Dermis microvascular lymphatic vessel endothelial cell (primary cell): Measurements from ENCODE around the gene CEP350. TPM values are rescaled to one million over a fixed set of nuclear protein-coding genes. Genes with fewer than 3 reads are reported as not detected.

Source experiments
- DNase-seq, 2 donors: peaks; one replicate each; pipeline versions ENCODE4 v3.0.0 to v3.0.0-alpha.2; 2010; ENCODE audit warnings: low read depth in 2 of 2
- total RNA-seq: library from RNA; depleted of rRNA; stranded (reverse); fragments of >200 nt; gene quantifications from 2 replicates; pipeline ENCODE4 v1.2.1, GENCODE V29; 2014

The CEP350 gene
- total RNA-seq, 1 donor from 2014 or later: 41.5 TPM

- DNase-seq: no peak
Measured at GRCh38 chr1:180053594-180054567, 99.3 kb downstream of the CEP350 start.

- DNase-seq: no peak
Measured at GRCh38 chr1:180057883-180058396, 103.3 kb downstream of the CEP350 start.

- DNase-seq: no peak
Measured at GRCh38 chr1:180061019-180061418, 106.4 kb downstream of the CEP350 start.

- no peak for DNase-seq
Measured at GRCh38 chr1:180062452-180062971, 107.9 kb downstream of the CEP350 start.

GRCh38 chr1:180065408-180065807, 110.8 kb downstream of the CEP350 start:
- no peak for DNase-seq

GRCh38 chr1:180066150-180066549, 111.5 kb downstream of the CEP350 start:
- DNase-seq: no peak

GRCh38 chr1:180070286-180070685, 115.7 kb downstream of the CEP350 start:
- DNase-seq: no peak

- no peak for DNase-seq
Measured at GRCh38 chr1:180071759-180072158, 117.1 kb downstream of the CEP350 start.

GRCh38 chr1:180080439-180080838, 125.8 kb downstream of the CEP350 start:
- peak; percentile 1 to 22 for DNase-seq

- no peak for DNase-seq
Measured at GRCh38 chr1:180081474-180081873, 126.9 kb downstream of the CEP350 start.

GRCh38 chr1:180083164-180083563, 128.6 kb downstream of the CEP350 start:
- no peak for DNase-seq

GRCh38 chr1:180084867-180085266, 130.3 kb downstream of the CEP350 start:
- DNase-seq: no peak

- no peak for DNase-seq
Measured at GRCh38 chr1:180085331-180085730, 130.7 kb downstream of the CEP350 start.

GRCh38 chr1:180092931-180093650, 138.5 kb downstream of the CEP350 start:
- DNase-seq: peak in 1 of 2 donors; percentile 32

GRCh38 chr1:180094705-180095295, 140.2 kb downstream of the CEP350 start:
- DNase-seq: no peak

- DNase-seq: no peak
Measured at GRCh38 chr1:180096584-180097325, 142.1 kb downstream of the CEP350 start.

GRCh38 chr1:180097326-180097605, 142.7 kb downstream of the CEP350 start:
- DNase-seq: no peak

GRCh38 chr1:180101411-180101810, 146.8 kb downstream of the CEP350 start:
- no peak for DNase-seq

GRCh38 chr1:180103819-180104218, 149.2 kb downstream of the CEP350 start:
- DNase-seq: no peak

GRCh38 chr1:180112091-180112490, 157.5 kb downstream of the CEP350 start:
- DNase-seq: no peak

GRCh38 chr1:180112984-180113647, 158.5 kb downstream of the CEP350 start:
- no peak for DNase-seq
